Effector memory CD4-positive, alpha-beta T cell (primary cell): ENCODE measurements around the gene PNRC2.
A peak's percentile ranks its signal among the peaks of the same experiment; 100 is the strongest.

ENCODE experiments used
- DNase-seq, 3 donors: peaks; one replicate each; pipeline ENCODE4 v3.0.0-alpha.2; 2020
- H3K27ac ChIP-seq: 2 replicates; pipeline ENCODE4 v1.7.0; 2013; ENCODE audit warnings: mild to moderate bottlenecking, low read length, moderate library complexity; ENCODE audit not compliant: insufficient read depth, poor library complexity, severe bottlenecking
- H3K27me3 ChIP-seq: replicated peaks from 2 replicates; pipeline ENCODE4 v1.7.0; 2013; ENCODE audit warnings: mild to moderate bottlenecking, low read length; ENCODE audit not compliant: insufficient read depth, control insufficient read depth, poor library complexity, severe bottlenecking
- H3K36me3 ChIP-seq: 2 replicates; pipeline ENCODE4 v1.7.0; 2013; ENCODE audit warnings: mild to moderate bottlenecking, low read length, moderate library complexity; ENCODE audit not compliant: control insufficient read depth, insufficient read depth
- H3K4me1 ChIP-seq: 2 replicates; pipeline ENCODE4 v1.7.0; 2013; ENCODE audit warnings: low read length, mild to moderate bottlenecking; ENCODE audit not compliant: control insufficient read depth, insufficient read depth, poor library complexity, severe bottlenecking
- H3K4me3 ChIP-seq: 2 replicates; pipeline ENCODE4 v1.7.0; 2013; ENCODE audit warnings: low read length, low read depth, mild to moderate bottlenecking; ENCODE audit not compliant: insufficient read depth, poor library complexity, severe bottlenecking
- H3K9me3 ChIP-seq: 2 replicates; pipeline ENCODE4 v1.7.0; 2013; ENCODE audit warnings: mild to moderate bottlenecking, low read length, moderate library complexity; ENCODE audit not compliant: control insufficient read depth
- total RNA-seq, 3 donors: gene quantifications; one replicate each; lab custom pipeline; 2026; lab: John Stamatoyannopoulos, UW

PNRC2 gene
- 165 to 242 (median 179) reads per million in 3 donors for total RNA-seq

- Histone ChIP-seq H3K27me3 (no peaks in the 10 kb centered on the region), H3K4me1 (no peaks in the 10 kb centered on the region), H3K9me3 (no peaks in the 10 kb centered on the region), H3K4me3 (peak within 1 kb of the TSS; percentile 88), H3K36me3 (peaks cover 3% of the 10 kb centered on the region), H3K27ac (peak within 1 kb of the TSS; percentile 95)
- peak; percentile 90 to 94 (median 93) for DNase-seq
Observed at GRCh38 chr1:23959461-23960290, at the start of gene PNRC2. Gene PNRC2 (plus strand): TSS chr1:23959828. CDS start chr1:23961458, 1,630 bp downstream.

- peaks cover 3% of the 10 kb centered on the region for H3K27me3 ChIP-seq
- H3K36me3 ChIP-seq = no peaks in the 10 kb centered on the region
- no peak overlapping the region for H3K4me3 ChIP-seq
- H3K4me1 ChIP-seq = no peaks in the 10 kb centered on the region
- no peak for DNase-seq
- no peaks in the 10 kb centered on the region for H3K9me3 ChIP-seq
- H3K27ac ChIP-seq = no peak overlapping the region
Observed at GRCh38 chr1:23910144-23910543, 49.5 kb upstream of the PNRC2 start.

DNA sequence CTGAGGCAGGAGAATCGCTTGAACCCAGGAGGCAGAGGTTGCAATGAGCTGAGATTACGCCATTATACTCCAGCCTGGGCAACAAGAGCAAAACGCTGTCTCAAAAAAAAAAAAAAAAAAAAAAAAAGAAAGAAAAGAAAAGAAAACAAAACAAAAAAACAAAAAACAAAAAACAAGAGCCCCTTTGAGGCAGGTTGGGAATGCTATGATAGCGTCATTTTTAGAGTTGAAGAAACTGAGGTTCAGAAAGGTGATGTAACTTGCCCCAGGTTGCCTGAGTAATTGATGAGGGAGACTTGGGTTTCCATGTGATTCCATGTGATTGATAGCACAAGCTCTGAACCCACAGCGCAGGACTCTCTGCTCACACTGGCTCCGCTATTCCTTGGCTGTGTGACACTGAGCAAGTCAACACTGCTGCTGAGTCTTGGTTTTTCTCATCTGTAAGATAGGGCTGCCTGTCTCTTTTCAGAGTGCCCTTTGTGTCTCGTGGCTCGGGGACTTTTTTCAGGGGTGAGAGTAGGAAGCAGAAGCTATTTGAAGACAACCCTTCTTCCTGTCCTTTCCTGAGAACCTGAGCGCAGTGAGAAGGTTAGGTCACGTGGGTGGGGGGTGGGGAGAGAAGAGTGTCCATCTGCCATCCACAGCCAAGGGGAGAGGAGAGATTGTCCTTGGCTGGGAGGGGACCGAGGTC is 48.9 kb upstream of the PNRC2 start:
- DNase-seq = no peak
- H3K27ac ChIP-seq = no peak overlapping the region
- no peaks in the 10 kb centered on the region for H3K4me1 ChIP-seq

DNA sequence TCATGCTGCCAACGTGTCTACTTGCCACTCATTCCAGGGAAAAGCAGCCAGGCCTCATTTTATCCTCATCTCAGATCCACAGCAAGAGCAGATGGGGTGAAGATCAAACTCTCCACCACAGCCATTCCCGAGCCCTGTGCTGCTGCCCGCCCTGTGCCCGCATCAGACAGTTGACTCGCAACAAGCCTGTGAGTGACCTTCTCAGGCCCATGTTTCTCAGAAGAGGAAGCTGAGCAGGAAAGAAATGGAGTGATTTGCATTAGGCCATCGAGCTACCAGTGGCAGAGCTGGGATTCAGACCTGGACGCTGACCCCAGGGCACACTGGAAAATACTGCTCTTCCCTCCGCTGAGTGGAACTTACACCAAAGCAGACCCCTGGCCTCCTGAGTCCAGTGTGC is 47.7 kb upstream of the PNRC2 start:
- H3K27me3 ChIP-seq = peaks cover 3% of the 10 kb centered on the region
- H3K36me3 ChIP-seq = no peaks in the 10 kb centered on the region
- no peak for DNase-seq
- H3K9me3 ChIP-seq = no peaks in the 10 kb centered on the region
- H3K4me1 ChIP-seq = no peaks in the 10 kb centered on the region
- H3K4me3 ChIP-seq = no peak overlapping the region
- H3K27ac ChIP-seq = no peak overlapping the region

More for the DNA sequence above, 48.9 kb upstream of the PNRC2 start:
- H3K4me3 ChIP-seq = no peak overlapping the region
- H3K36me3 ChIP-seq = no peaks in the 10 kb centered on the region
- no peaks in the 10 kb centered on the region for H3K9me3 ChIP-seq
- H3K27me3 ChIP-seq = peaks cover 3% of the 10 kb centered on the region

DNA sequence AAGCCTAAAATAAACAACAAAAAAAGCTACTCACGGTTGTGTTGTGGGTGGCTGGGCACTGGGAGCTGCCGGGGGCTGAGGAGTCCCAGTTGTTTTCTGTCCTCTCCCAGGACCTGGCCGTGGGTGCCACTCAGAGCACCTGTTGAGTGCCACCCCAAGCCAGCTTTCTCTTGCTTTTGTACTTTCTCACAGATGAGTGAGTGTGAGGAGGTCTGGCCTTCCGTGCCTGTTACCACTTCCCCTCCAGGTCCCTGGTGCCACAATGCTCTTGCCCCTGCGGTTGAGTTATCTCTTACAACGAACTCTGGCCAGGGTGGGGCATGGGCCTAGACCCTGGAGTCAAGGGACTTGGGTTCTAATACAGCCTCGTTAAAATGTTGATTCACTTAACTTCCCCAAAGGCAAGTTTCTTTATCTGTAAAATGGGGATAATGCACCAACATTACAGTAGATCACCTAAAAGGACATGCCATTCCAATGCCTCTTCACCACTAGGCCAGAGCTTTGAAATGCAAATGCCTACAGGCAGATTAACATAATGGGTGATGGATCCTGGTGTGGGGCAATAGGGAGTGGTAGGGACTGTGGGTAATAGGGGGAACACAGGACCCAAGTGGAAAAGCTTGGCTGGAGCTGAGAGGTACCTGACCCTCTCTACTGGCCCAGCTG is 46.3 kb upstream of the PNRC2 start, which contains the start of gene CNR2:
Gene CNR2 (minus strand): TSS at position 151 of the 669 bp plus-strand sequence. CDS start 37,745 bp downstream, outside the sequence.
- no peaks in the 10 kb centered on the region for H3K9me3 ChIP-seq
- H3K4me1 ChIP-seq = no peaks in the 10 kb centered on the region
- no peaks in the 10 kb centered on the region for H3K36me3 ChIP-seq
- DNase-seq = no peak
- H3K27ac ChIP-seq = no peak within 1 kb of the TSS
- no peak within 1 kb of the TSS for H3K4me3 ChIP-seq
- H3K27me3 ChIP-seq = peaks cover 3% of the 10 kb centered on the region

DNA sequence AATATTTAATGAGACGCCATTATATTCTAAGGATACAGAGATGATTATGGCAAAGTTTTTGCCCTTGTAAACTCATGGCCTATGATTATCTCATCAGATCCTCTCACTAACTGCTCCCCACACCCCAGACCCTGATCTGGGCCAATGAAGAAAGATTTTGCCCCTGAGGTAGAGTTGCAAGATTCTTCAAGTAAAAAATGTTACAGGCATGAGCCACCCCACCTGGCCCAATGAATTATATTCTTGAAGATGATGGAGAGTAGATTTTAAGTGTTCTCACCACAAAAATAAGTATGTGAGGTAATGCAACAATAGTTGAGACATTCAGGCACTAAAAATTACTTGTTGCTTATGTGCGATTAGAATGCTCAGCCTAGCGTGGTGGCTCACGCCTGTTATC is 44.7 kb upstream of the PNRC2 start:
- H3K9me3 ChIP-seq = no peaks in the 10 kb centered on the region

GRCh38 chr1:23915466-23915865 is 44.2 kb upstream of the PNRC2 start:
- Histone ChIP-seq H3K4me1 (no peaks in the 10 kb centered on the region), H3K9me3 (no peaks in the 10 kb centered on the region), H3K27me3 (no peaks in the 10 kb centered on the region), H3K27ac (no peak overlapping the region), H3K36me3 (no peaks in the 10 kb centered on the region), H3K4me3 (no peak overlapping the region)
- no peak for DNase-seq

More for the DNA sequence above, 44.7 kb upstream of the PNRC2 start:
- H3K4me3 ChIP-seq = no peak overlapping the region
- no peaks in the 10 kb centered on the region for H3K36me3 ChIP-seq
- DNase-seq = no peak
- H3K4me1 ChIP-seq = no peaks in the 10 kb centered on the region
- no peaks in the 10 kb centered on the region for H3K27me3 ChIP-seq
- H3K27ac ChIP-seq = no peak overlapping the region

DNA sequence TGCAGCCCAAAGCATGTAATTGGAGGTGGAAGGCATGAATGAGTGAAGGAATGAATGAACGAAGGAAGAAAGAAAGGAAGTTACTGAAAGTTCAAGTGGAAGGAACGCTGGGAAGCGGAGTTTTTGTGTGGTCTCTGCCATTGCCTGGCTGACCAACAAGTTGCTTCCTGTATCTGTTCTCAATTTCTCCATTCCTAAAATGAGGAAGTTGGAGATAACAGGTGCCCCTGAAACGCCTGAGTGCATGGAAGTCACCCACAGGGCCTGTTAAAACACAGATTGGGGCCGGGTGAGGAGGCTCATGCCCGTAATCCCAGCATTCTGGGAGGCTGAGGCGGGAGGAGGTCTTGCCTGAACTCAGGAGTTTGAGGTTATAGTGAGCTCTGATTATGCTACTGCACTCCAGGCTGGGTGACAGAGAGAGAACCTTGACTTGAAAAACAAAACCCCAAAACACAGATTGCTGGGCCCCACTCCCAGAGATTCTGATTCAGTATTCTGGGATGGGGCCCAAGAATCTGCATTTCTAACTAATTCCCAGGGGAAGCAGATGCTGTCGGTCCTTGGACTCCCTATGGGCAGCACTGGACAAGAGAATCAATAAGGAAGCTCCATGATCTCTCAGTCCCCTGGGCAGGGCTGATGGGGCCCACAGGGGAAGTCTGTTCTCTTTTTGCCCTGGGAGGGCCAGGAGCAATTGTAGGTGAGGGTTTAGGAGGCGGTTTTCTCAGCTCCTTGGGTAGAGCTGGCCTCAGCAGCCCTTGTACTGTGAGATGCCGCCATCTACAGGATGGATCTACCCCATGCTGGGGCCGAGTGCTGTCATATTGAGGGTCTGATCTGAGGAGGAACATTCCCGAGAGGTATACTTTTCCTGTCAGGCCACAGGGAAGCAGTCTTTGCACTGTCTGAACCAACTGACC is 43.2 kb upstream of the PNRC2 start:
- Histone ChIP-seq H3K36me3 (no peaks in the 10 kb centered on the region), H3K27ac (no peak overlapping the region), H3K4me1 (no peaks in the 10 kb centered on the region), H3K4me3 (no peak overlapping the region), H3K27me3 (no peaks in the 10 kb centered on the region), H3K9me3 (no peaks in the 10 kb centered on the region)
- peak in 1 of 3 donors; percentile 1 for DNase-seq

GRCh38 chr1:23922321-23922943 is 37.2 kb upstream of the PNRC2 start:
- no peaks in the 10 kb centered on the region for H3K27me3 ChIP-seq
- no peak overlapping the region for H3K4me3 ChIP-seq
- H3K27ac ChIP-seq = no peak overlapping the region

More at GRCh38 chr1:23922321-23922943, 37.2 kb upstream of the PNRC2 start:
- Histone ChIP-seq H3K36me3 (no peaks in the 10 kb centered on the region), H3K4me1 (no peaks in the 10 kb centered on the region), H3K9me3 (no peaks in the 10 kb centered on the region)
- DNase-seq = no peak
